HL-60/S4 treated with phorbol 12-myristate 13-acetate at 8.2 ng/mL for 4 days and 3 days (cell line): Measurements from ENCODE around the gene GUCY2D.
"Not testable (repeated sequence)": the region's sequence is repeated elsewhere in the genome, so short reads cannot be mapped to it uniquely, and the experiment has no call there.

Experiments used
- in situ Hi-C: fragments of 300-500 bp; cut with MboI; formaldehyde crosslinking; loops from 2 replicates; pipeline ENCODE4 v1.15.0; 2022; ENCODE audit warnings: low sequenced_read_pairs

Gene GUCY2D

DNA sequence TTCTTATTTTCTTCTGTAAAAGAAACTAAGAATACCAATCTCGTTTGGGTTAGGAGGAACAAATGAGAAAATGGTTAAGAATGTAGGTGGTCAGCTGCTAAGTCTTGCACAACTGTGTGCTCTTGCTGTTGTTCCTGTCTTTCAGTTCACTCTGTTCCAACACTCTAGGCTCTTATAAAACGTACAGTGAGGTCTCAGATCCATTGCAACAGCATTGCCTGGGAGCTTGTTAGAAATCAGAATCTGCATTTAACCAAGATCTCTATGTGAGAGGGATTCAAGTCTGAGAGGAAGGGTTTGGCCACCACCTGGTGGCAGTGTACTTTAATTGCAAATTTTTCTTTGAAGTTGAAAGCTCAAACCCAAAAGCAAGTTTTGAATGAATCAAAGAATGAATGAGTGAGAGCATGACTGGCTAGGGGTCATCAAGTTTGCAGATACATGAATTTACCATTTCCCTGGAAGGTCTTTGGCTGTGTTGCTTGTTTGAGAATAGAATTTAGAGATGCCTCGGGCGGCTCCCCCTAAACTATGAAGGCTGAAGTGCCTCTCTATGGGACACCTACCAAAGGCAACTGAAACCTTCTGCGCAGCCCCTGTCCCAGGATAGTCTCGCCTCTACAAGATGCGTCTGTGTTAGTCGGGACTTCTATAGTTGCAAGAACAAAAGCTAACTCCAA is 39.0 kb downstream of the GUCY2D start:
- in situ Hi-C loops, result no loop called here

DNA sequence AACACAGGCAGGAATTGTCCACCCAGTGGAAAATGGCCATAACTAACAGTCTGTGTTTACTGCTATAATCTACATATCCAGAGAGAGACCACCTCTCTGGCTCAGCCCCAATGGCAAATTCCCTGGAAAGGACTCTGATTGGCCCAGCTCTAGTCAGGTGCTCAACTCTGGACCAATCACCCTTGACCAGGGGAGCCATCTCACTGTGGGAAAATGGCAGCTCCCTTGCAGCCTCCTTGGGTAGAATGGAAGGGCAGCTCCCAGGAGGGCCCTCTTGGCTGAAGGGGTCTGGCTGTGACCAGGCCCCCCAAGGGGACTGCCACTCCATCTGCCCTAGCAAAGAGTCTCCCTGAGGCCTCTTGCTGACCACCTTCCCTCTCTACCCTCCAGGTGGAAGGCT is 39.6 kb downstream of the GUCY2D start:
- in situ Hi-C loops, result no loop called here

DNA sequence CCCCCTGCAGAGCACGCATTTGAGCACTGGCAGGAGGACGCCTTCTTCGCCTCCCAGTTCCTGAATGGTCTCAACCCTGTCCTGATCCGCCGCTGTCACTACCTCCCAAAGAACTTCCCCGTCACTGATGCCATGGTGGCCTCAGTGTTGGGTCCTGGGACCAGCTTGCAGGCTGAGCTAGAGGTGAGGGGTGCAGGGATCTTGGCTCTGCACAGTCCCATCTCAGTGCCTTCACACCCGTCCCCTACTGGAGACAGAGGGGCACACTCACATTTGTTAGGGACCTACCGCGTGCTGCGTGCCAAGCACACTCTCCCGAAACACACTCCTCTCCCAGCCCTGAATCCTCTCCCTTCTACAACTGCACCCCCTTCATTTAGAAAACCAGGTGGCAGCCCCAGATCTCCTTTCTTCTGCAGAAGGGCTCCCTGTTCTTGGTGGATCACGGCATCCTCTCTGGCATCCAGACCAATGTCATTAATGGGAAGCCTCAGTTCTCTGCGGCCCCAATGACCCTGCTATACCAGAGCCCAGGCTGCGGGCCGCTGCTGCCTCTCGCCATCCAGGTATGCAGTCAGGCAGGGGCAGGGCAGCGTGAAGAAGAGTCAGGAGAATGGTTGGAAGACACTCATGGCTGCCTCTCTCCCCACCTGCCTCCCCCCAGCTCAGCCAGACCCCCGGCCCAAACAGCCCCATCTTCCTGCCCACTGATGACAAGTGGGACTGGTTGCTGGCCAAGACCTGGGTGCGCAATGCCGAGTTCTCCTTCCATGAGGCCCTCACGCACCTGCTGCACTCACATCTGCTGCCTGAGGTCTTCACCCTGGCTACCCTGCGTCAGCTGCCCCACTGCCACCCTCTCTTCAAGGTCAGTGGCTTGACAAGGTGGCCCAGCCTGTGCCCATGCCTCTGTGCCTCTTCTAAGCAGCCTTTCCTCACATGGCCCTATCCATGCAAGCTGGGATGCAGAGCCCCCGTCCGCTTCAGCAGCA is 42.7 kb downstream of the GUCY2D start:
- in situ Hi-C loops, result no loop called here

DNA sequence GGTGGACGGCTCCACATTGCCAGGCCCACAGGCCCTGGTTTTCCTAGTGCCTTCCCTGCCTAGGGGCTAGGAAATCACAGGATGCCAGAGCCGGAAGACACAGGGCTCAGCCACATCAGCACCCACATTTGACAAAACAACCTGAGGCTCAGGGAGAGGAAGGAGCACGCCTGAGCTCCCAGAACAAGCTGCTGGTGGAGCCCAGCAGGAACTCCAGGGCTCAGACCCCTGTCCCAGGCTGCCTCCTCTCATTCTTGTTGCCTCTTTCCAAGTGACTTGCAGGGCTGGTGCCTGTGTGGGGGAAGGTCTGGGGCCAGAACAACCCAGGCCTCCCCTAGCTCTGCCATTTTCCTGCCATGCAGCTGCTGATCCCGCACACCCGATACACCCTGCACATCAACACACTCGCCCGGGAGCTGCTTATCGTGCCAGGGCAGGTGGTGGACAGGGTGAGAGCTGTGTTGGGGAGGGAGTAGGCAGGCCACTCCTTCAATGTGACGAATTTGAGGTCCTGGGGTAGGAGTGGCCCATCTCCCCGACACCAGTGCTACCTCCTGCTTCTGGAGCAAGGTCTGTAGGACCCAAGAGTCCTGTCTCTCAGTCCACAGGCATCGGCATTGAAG is 44.0 kb downstream of the GUCY2D start:
- in situ Hi-C loops, result no loop called here

DNA sequence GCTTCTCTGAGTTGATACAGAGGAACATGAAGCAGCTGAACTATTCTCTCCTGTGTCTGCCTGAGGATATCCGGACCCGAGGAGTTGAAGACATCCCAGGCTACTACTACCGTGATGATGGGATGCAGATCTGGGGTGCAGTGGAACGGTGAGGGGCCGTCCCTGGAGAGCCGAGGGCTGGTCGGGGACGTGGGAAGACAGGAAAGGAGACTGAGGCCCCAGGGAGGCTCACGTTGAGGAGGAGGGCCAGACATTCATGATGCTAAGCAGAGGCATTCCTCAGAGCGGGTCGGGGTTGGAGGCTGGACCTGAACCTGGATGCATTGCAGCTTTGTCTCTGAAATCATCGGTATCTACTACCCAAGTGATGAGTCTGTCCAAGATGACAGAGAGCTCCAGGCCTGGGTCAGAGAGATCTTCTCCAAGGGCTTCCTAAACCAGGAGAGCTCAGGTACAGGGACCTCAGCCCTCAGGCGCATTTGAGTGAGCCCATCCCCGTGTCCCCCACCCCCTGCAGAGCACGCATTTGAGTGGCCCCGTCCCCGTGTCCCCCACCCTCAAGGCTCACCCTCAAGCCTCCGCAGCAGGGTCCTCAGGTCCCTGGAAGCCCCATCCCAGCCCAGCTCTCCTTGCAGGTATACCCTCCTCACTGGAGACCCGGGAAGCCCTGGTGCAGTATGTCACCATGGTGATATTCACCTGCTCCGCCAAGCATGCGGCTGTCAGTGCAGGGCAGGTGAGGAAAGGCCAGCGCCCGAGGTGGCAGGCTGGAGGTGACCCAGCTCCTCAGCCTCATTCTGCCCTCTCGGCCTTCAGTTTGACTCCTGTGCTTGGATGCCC is 44.7 kb downstream of the GUCY2D start:
- in situ Hi-C loops, result no loop called here

DNA sequence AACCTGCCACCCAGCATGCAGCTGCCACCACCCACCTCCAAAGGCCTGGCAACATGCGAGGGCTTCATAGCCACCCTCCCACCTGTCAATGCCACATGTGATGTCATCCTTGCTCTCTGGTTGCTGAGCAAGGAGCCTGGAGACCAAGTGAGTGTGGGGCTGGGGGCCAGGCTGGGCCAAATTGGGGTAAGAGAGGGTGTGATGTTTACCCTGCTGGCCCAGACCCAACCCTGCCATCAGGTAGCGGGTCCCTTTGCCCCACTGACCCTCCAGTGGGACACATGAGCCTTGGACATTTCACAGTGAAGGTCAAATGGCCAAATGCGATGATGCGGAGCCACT is 45.3 kb downstream of the GUCY2D start:
- in situ Hi-C loops, result no loop called here

DNA sequence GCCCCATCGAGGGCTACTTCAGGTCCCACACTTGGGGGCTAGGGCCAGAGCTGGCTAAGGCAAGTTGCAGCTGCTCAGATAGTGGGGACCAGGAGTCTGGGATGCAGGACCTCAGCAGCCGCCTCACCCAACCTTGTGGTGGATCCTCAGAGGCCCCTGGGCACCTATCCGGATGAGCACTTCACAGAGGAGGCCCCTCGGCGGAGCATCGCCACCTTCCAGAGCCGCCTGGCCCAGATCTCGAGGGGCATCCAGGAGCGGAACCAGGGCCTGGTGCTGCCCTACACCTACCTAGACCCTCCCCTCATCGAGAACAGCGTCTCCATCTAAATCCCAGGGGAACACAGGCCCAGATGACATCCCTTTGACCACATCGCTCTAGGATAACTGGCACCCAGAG is 45.8 kb downstream of the GUCY2D start:
- in situ Hi-C loops, result no loop called here

DNA sequence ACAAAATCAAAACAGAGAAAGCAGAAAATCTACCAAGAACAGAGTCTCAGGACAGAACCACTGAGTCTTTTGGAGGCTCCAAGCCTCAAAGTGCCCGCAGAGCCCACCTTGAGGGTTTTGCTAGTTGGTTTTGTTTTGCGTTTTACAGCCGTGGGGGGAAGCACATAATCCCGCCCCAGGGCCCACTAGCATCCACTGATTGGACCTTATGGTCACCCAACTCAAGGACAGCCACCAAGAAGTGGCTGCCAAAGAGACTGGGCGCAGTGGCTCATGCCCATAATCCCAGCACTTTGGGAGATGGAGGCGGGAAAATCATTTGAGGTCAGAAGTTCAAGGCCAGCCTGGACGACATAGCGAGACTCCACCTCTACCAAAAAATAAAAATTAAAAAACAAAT is 46.3 kb downstream of the GUCY2D start:
- in situ Hi-C loops, result no loop called here

DNA sequence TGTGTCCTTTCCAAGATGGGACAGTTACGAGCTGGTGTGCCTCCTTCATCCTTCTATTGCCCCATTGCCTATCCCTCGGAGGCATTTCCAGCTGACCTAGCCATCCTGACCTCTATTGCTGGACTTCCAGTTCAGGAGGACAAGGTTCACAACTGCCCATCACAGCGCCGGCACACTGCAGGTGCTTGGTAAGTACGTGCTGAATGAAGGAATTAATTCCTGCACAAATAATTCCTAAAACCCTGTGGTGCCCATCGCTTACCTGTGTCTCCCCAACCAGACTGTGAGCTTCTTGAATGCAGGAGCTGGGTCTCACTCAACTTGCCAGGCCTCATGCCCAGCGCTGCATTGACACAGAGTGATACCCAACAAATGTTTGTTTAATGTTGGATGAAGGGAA is 49.4 kb downstream of the GUCY2D start:
- in situ Hi-C loops, result no loop called here

DNA sequence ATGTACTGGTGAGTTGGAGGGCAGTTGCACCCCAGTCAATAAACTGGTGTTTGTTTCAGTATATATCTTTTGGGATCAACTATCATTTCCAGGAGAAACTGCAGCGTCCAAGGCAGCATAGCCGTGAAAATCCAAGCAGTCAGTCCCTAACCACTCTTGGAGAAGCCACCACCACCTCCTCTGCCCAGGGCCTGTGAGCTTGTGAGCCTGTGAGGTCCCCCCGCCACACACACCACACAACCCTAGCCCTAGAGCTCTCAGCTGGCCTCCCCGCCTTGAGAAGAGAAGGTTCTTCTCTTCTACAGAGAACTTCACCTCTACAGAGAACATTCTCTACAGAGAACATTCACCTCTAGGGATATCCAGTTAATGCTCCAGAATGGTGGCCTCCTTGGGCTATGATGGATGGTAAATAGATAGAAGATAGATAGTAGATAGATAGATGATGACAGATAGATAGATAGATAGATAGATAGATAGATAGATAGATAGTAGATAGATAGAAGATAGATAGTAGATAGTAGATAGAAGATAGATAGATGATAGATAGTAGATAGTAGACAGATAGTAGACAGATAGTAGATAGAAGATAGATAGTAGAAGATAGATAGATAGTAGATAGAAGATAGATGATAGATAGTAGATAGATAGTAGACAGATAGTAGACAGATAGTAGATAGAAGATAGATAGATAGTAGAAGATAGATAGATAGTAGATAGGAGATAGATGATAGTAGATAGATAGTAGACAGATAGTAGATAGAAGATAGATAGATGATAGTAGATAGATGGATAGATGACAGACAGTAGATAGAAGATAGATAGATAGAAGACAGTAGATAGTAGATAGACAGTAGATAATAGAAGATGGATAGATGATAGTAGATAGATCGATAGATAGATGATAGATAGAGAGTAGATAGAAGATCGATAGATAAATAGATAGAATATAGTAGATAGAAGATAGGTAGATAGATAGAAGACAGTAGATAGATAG is 50.1 kb downstream of the GUCY2D start:
- in situ Hi-C loops, result no loop called here

DNA sequence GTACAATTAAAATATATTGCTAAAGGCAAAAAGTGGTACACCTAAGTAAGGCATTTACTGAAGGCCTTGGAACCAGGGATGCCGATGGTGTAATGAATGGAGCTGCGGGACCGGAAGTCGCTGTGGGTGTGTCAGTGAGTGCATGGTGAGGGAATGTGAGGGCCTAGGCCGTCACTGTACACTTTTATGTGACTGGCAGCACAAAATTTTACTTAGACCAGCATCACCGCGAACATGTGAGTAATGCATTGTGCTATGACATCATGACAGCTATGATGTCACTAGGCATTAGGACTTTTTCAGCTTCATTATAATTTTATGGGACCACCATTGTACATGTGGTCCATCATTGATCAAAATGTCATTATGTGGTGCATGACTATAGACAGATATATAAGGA is 51.2 kb downstream of the GUCY2D start:
- in situ Hi-C loops, result no loop called here

DNA sequence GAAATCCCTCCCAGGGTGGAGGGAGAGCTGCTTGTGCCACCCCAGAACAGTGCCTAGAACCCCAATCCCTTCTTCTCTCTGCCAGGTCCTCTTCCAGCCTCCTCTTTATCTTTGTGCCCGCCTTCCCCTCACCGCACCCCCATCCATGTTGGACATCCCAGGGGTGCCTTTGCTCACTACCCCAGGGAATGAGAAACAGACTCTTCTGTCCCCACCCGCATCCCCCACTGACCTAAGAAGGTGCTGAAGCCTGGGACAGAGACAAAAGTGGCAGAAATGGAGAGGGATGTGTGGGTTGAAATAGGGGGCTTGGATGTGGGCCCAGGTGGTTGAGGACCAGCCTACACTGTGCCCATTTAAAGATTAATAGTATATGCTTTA is 53.4 kb downstream of the GUCY2D start:
- in situ Hi-C loops, result no loop called here

DNA sequence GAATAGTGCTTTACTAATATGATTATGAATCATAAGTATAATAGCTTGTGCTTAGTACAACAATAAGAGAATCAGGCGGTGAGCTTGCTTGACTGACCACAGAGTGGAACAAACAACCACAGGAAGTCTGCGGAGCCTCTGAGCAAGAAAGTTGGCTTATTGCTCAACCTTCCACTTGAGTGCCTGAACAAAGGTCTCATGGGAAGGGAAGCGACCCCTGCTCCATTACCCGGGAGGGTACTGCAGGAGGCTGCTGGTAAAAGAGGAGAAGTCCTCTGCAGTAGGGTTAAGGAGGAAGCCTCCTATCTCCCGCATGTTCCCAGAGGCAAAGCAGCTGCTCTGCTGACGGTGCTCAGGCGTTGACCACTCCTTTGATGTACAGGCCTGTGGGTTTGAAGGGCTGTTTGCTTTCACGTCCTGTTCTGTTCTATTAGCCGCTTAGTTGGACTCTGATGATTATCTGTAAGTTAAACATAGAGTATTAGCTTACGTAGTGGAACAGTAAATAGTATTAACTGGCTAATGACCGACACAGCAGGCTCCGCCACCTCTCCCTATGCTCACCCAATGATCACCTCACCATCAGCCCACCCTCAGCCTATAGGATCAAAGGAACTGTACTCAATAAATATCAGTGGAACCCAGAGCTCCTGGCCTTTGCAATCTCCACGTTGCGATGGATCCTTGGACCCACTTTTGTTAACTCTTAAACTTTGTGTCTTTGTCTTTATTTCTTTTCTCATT is 54.0 kb downstream of the GUCY2D start:
- in situ Hi-C loops, result no loop called here

DNA sequence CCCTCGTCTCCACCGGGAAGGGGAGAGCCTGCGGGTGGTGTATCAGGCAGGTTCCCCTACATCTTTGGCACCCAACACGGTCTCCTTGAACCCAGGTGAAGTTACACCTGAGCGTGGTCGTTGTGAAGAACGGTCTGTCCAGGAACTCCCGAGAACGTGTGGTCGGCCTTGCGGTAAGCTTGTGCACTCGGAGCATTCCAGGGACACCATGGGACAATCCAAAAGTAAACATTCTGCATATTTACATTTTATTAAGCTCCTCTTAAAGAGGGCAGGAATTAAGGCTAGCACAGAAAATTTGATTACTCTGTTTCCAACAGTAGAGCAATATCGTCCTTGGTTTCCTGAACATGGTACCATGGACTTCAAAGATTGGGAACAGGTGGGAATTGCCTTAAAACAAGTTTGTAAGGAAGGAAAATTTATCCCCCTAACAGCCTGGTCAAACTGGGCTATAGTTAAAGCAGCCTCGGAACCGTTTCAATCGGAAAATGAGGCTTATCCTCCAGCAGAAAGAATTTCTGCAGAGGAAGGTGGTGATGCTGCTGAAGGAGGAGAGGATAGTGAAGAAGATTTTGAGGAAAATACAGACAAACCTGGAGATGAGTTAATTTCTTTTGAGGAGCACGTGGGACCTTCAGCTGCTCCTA is 54.7 kb downstream of the GUCY2D start:
- in situ Hi-C loops, result no loop called here

DNA sequence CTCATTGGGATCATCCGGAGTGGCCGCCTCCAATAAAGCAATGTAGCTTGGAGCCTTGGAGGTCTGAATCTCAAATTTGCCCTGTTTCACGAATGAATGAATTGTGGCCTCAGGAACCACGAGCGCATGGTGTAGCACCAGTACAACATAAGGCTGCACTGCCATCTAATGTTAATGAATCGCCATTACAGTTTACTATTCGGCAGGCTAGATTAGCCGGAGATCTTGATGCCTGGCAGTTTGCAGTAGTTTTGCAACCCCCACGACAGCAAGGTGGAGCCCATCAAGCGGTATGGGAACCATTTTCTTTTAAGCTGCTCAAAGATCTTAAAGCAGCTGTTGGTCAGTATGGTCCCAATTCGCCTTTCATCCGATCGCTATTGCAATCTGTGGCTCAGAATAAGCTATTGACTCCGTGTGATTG is 55.3 kb downstream of the GUCY2D start:
- in situ Hi-C loops, result no loop called here

DNA sequence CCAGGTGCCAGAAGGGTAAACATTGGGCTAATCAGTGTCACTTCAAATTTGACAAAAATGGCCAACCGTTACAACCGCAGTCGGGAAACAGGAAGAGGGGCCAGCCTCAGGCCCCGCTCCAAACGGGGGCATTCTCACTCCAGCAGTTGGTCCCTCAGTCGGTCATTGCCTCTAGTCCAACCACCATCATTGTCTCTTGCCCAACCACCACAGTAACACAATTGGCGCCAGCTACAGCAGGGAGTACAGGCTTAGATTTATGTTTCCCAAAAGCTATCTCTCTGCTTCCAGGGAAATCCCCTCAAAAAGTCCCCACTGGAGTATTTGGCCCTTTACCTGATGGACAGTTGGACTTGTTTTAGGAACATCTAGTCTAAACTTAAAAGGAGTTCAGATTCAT is 56.7 kb downstream of the GUCY2D start:
- in situ Hi-C loops, result no loop called here

DNA sequence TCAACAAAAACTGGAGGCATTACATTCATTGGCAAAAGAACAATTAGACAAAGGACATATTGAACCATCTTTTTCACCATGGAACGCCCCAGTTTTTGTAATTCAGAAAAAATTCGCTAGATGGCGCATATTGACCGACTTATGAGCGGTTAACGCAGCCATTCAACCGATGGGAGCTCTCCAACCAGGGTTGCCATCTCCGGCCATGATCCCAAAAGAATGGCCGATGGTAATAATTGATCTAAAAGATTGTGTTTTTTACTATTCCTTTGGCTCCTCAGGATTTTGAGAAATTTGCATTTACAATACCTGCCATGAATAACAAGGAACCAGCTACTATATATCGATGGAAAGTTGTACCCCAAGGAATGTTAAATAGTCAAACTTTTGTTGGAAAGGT is 57.9 kb downstream of the GUCY2D start:
- in situ Hi-C loops, result no loop called here

DNA sequence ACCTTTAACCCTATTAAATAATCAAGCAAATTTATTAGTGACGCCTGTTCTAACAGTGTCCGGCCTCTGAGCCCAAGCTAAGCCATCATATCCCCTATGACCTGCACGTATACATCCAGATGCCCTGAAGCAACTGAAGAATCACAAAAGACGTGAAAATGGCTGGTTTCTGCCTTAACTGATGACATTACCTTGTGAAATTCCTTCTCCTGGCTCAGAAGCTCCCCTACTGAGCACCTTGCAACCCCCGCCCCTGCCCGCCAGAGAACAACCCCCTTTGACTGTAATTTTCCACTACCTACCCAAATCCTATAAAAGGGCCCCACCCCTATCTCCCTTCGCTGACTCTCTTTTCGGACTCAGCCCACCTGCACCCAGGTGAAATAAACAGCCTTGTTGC is 59.4 kb downstream of the GUCY2D start:
- in situ Hi-C loops, result not testable (repeated sequence)

DNA sequence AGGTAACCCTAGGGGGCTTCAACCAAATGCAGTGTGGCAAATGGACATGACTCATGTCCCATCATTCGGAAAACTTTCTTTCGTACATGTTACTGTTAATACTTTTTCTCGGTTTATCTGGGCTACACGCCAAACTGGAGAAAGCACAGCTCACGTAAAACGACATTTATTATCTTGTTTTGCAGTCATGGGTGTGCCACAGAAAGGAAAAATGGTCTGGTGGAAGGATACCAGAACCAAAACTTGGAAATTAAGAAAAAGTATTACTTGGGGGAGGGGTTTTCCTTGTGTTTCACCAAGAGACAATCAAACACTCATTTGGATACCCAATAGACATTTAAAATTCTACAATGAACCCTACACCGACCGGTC is 60.0 kb downstream of the GUCY2D start:
- in situ Hi-C loops, result no loop called here
